HL-60 (cell line): ENCODE results near the gene PCCA.
"Not testable (repeated sequence)": the region's sequence is repeated elsewhere in the genome, so short reads cannot be mapped to it uniquely, and the experiment has no call there.

Source experiments
- DNase-seq, 2 experiments: peaks; one replicate each; pipeline ENCODE4 v3.0.0-alpha.2; 2010 to 2020; ENCODE audit warnings: low read depth in 1 of 2, low spot score in 1 of 2
- H3K27ac ChIP-seq: fragments of 250-450 bp; sonication (Bioruptor Pico); replicated peaks from 2 replicates; pipeline ENCODE4 v1.5.1; 2020; ENCODE audit warnings: mild to moderate bottlenecking, moderate library complexity
- H3K27me3 ChIP-seq: fragments of 250-450 bp; sonication (Bioruptor Pico); 2 replicates; pipeline ENCODE4 v1.5.1; 2021; ENCODE audit warnings: mild to moderate bottlenecking, moderate library complexity; ENCODE audit not compliant: insufficient read depth, poor library complexity, severe bottlenecking
- H3K4me3 ChIP-seq: replicated peaks from 2 replicates; pipeline ENCODE4 v1.5.1; 2011; ENCODE audit warnings: mild to moderate bottlenecking, control low read depth, low read length; ENCODE audit not compliant: insufficient read depth
- POLR2AphosphoS5 ChIP-seq: IDR thresholded peaks from 2 replicates; pipeline ENCODE4 v1.6.1; 2012; ENCODE audit warnings: low read depth
- TF ChIP-seq, protein P1 (sequence below): IDR thresholded peaks from one replicate; pipeline ENCODE4 v1.5.1; 2011; ENCODE audit warnings: low read length, control low read depth, inconsistent platforms; ENCODE audit not compliant: insufficient read depth

Gene PCCA

DNA sequence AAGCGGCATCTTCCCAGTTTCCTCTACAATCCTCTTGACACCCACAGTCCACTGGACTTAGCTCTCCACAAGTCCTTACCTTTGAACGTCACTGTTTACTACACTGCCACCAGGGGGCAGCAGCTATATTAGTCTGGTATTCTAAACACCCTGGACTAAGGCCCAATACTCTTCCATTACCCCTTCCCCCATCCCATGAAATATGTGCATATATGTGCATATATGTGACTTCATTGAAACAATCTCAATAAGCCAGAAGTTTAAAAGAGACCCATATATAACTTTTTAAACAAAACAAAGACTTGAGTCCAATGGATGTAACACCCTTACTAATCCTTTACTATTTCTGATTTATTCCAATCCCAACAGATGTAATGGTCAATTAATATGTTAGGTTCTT, 484.2 kb downstream of the PCCA start:
- no peaks in the 10 kb centered on the region for H3K27me3 ChIP-seq
- no peak overlapping the region for H3K4me3 ChIP-seq
- TF ChIP-seq, protein P1, sequence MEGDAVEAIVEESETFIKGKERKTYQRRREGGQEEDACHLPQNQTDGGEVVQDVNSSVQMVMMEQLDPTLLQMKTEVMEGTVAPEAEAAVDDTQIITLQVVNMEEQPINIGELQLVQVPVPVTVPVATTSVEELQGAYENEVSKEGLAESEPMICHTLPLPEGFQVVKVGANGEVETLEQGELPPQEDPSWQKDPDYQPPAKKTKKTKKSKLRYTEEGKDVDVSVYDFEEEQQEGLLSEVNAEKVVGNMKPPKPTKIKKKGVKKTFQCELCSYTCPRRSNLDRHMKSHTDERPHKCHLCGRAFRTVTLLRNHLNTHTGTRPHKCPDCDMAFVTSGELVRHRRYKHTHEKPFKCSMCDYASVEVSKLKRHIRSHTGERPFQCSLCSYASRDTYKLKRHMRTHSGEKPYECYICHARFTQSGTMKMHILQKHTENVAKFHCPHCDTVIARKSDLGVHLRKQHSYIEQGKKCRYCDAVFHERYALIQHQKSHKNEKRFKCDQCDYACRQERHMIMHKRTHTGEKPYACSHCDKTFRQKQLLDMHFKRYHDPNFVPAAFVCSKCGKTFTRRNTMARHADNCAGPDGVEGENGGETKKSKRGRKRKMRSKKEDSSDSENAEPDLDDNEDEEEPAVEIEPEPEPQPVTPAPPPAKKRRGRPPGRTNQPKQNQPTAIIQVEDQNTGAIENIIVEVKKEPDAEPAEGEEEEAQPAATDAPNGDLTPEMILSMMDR: peak; percentile 62
- no peak for TF ChIP-seq POLR2AphosphoS5
- H3K27ac ChIP-seq: no peak overlapping the region
- peak; percentile 34 to 79 for DNase-seq

DNA sequence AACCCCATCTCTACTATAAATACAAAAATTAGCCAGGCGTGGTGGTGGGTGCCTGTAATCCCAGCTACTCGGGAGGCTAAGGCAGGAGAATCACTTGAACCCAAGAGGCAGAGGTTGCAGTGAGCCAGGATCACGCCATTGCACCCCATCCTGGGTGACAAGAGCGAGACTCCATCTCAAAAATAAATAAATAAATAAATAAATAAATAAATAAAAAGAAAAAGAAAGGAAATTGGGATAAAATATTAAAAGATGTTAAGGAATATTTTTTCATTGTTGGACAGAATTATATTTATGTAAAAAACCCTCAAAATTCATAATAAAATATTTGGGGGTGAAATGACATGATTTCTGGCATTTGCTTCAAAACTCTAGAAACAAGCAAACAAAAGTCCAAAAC, 488.3 kb downstream of the PCCA start:
- not testable (repeated sequence) for H3K4me3 ChIP-seq, H3K27me3 ChIP-seq, H3K27ac ChIP-seq, DNase-seq
